ENCODE results near the gene LYZL6. TPM values are rescaled to one million over a fixed set of nuclear protein-coding genes. Genes with fewer than 3 reads are reported as not detected.
"Not testable (repeated sequence)": the region's sequence is repeated elsewhere in the genome, so short reads cannot be mapped to it uniquely, and the experiment has no call there.

The LYZL6 gene
- total RNA-seq, 1 experiment from 2014 or later = not detected

DNA sequence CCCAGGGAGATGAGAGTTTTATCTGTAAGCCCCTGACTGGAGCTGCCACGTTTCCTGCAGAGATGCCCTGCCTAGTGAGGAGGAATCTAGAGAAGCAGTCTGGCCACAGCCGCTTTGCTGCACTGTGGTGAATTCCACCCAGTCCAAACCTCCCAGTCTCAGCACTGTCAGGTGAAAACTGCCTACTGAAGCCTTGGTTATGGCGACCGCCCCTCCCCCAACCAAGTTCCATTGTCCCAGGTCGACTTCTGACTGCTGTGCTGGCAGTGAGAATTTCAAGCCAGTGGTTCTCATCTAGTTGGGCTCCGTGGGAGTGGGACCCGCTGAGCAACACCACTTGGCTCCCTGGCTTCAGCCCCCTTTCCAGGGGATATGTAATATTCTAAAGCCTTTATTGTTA lies 10.2 kb upstream of the LYZL6 start:
- in situ Hi-C loops (cut with HindIII; ENCODE audit: low pct_unique_long_range_greater_than_20kb, low sequenced_read_pairs) = no loop called here
- DNase-seq (ENCODE audit: low read depth) = no peak

DNA sequence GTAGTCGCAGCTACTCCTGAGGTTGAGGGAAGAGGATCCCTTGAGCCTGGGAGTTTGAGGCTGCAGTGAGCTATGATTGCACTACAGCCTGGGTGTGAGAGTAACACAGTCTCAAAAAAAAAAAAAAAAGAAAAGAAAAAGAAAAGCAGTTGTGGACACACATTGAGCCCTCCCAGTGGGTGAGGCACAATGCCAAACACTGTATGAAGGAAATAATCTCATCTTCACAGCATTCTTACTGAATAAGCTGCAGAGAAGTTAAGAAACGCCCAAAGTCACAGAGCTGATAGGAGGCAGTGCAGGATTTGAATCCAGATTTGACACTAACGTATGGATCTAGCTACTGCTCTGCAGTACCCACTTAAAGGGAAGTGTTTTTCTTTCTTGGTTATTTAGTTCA lies 5.9 kb upstream of the LYZL6 start:
- in situ Hi-C loops (cut with HindIII; ENCODE audit: low pct_unique_long_range_greater_than_20kb, low sequenced_read_pairs) = no loop called here
- no peak for DNase-seq (ENCODE audit: low read depth)

DNA sequence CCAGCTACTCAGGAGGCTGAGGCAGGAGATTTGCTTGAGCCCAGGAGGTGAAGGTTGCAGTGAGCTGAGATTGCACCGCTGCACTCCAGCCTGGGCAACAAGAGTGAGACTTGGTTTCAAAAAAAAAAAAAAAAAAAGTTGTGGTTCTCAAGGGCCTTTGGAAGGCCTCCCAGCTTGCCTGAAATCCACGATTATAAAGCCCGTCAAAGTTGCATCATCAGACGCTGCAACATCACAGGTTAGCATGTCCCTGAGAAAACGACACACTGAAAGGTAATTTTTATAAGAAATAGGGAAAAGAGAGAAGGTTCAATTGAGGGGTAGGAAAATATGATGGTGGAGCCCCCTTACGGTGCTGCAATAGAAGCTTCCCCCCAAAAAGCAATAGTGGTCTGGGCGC lies 4.6 kb upstream of the LYZL6 start:
- no peak for DNase-seq (ENCODE audit: low read depth)
- in situ Hi-C loops (cut with HindIII; ENCODE audit: low pct_unique_long_range_greater_than_20kb, low sequenced_read_pairs) = no loop called here

DNA sequence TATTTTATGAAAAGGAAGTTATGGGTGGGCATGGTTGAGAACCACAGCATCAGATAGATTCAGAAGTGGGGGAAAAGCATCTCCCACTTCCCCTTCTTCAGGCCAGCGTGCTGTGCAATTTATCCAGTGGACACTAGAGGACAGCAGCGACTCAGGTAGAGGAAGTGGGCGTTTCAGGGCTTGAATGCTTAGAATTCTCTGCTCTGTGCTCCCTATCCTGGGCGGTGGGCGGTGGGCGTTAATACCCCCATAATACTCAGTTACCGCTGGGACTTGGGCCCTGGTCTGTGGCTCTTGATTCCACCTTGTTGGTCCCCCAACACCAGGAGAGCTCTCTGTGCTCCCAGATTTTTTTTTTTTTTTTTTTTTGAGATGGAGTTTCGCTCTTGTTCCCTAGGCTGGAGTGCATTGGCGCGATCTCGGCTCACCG lies 3.7 kb upstream of the LYZL6 start:
- in situ Hi-C loops (cut with HindIII; ENCODE audit: low pct_unique_long_range_greater_than_20kb, low sequenced_read_pairs) = no loop called here
- DNase-seq (ENCODE audit: low read depth) = peak; percentile 68

DNA sequence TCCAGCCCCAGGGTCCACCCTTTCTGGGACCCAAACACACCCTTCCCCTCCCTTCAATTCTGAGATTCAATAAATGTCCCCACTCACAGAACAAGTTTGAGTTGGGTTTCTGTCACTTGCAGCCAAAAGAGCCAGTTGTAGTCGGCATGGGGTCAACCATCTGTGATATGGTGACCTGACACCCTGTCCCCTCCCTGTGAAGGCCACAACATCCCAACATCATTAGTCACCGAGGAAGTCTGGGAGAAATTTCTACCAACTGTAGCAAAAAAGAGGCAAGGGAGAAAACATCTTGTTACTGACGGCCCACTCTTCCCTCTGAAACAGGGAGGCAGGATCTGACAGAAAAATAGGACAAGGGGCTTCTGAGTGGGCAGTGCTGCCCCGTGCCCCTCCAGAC lies 638 bp upstream of the LYZL6 start:
- in situ Hi-C loops (cut with HindIII; ENCODE audit: low pct_unique_long_range_greater_than_20kb, low sequenced_read_pairs) = no loop called here
- no peak for DNase-seq (ENCODE audit: low read depth)

DNA sequence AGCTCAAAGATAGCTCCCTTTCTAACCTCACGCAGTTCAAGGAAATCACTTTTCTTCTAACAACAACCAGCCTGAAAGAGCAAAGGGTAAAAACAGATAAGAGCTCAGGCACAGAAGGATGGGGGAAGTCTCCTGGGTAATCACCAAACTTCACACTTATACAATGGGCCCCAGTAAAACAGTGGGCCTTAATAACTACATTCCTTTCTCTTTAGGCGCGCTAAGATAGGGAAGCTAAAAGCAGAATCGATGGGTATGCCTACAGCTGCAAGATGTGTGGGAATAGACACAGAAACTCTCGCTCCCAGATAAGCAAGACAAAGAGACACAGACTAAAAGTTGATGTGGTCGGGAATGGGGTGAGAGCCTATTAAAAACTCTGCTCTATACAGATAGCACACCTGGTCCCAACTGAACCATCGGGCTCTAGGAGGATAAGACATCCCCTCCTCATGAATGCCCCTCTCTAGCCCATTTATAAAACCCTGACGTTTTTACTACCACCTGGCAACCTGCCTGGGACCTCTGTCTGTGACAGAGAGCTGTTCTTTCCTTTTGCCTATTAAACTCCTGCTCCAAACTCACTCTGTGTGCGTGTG lies 826 bp downstream of the LYZL6 start:
- in situ Hi-C loops (cut with HindIII; ENCODE audit: low pct_unique_long_range_greater_than_20kb, low sequenced_read_pairs) = no loop called here
- DNase-seq (ENCODE audit: low read depth) = no peak

DNA sequence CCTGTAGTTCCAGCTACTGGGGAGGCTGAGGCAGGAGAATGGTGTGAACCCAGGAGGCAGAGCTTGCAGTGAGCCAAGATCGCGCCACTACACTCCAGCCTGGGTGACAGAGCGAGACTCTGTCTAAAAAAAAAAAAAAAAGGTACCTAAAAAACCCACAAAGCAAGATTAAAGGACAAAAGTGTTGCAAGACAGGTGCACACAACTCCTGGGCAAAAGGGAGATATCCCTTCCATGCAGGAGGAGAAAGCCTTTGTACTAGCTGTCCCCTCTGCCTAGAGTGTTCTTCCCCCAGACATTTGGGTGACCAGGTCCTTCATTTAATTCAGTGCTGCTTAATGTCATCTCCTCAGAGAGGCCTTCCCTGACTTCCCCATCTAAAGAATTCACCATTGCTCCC lies 5.0 kb downstream of the LYZL6 start:
- DNase-seq (ENCODE audit: low read depth); in situ Hi-C loops (cut with HindIII; ENCODE audit: low pct_unique_long_range_greater_than_20kb, low sequenced_read_pairs): not testable (repeated sequence)

DNA sequence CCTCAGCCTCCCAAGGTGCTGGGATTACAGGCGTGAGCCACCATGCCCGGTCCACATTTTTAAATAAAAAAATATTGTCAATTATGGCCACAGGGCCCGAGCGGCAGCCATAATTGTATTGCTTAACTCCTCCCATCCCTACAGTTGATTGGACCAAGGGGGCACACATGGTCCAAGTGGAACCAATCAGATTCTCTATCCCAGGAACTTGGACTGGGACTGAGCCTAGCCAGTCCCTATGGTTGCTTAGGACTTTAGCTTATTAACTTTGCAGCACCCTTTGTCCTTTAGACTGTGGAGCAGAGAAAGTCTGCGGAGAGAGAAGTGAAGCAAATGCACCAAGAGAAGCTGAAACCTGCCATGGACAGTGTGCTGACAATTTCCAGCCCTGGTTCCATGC lies 7.5 kb downstream of the LYZL6 start:
- in situ Hi-C loops (cut with HindIII; ENCODE audit: low pct_unique_long_range_greater_than_20kb, low sequenced_read_pairs) = no loop called here
- DNase-seq (ENCODE audit: low read depth) = no peak

DNA sequence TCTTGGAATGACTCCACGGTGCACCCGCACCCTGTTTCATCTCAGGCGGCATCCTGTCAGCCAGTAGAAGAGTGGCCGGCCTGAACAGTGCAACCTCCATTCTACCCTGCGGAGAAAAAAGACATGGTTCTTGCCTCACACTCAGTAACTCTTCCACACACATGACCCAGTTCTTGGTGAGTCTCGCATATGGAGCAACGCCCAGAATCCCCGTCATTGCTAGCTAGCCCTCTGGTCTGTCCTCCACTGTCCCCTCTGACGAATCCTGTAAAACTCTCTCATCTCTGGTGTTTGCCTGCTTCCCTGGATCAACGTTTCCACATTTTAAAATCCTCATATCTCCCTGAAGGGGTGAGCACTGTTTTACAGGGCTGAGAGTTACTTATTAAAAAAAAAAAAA lies 8.8 kb downstream of the LYZL6 start:
- in situ Hi-C loops (cut with HindIII; ENCODE audit: low pct_unique_long_range_greater_than_20kb, low sequenced_read_pairs) = no loop called here
- DNase-seq (ENCODE audit: low read depth) = no peak

DNA sequence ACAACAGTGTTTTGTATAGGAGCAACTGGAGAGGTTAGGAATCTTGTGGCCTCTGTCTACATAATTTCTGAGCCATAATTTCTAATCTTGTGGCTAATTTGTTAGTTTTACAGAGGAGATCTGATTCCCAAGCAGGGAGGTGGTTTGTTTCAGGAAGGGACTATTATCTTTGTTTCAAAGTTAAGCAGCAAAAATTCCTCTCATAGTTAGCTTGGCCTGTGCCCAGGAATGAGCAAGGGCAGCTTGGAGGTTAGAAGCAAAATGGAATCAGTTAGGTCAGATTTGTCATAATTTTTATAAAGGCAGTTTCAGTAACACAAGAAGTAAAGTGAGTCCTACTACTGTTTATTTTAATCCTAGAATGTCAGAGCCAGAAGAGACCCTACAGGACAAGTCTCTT lies 10.9 kb downstream of the LYZL6 start:
- in situ Hi-C loops (cut with HindIII; ENCODE audit: low pct_unique_long_range_greater_than_20kb, low sequenced_read_pairs) = no loop called here
- DNase-seq (ENCODE audit: low read depth) = no peak

DNA sequence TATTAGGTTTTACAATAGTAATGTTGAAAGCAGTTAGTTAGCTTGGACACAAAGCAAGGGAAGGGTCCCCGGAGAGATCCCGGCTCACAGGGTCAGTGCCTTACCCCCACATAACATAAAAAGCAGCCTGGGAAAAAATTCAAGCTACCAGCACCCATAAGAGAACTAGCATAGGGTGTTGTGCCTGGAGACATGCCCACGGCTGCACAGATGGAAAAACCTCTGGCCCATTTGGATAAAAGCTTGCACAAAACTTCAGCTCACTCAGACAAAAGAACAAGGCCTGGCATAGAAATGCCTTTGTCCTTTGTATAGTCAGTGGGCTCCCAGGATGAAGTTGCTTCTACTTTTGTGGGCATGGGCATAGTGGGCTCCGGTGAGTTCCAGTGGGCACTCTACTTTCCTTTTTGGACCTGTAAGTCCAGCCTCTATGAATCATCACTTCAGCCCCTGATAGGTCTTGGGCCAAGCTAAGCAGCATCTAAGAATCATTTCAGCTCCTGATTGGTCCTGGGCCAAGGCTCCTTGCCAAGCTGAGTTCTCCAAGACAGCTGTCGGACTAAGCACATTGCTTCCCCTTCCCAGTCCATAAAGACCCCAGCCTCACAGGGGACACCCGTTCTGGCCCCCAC lies 11.6 kb downstream of the LYZL6 start:
- in situ Hi-C loops (cut with HindIII; ENCODE audit: low pct_unique_long_range_greater_than_20kb, low sequenced_read_pairs) = no loop called here
- no peak for DNase-seq (ENCODE audit: low read depth)

DNA sequence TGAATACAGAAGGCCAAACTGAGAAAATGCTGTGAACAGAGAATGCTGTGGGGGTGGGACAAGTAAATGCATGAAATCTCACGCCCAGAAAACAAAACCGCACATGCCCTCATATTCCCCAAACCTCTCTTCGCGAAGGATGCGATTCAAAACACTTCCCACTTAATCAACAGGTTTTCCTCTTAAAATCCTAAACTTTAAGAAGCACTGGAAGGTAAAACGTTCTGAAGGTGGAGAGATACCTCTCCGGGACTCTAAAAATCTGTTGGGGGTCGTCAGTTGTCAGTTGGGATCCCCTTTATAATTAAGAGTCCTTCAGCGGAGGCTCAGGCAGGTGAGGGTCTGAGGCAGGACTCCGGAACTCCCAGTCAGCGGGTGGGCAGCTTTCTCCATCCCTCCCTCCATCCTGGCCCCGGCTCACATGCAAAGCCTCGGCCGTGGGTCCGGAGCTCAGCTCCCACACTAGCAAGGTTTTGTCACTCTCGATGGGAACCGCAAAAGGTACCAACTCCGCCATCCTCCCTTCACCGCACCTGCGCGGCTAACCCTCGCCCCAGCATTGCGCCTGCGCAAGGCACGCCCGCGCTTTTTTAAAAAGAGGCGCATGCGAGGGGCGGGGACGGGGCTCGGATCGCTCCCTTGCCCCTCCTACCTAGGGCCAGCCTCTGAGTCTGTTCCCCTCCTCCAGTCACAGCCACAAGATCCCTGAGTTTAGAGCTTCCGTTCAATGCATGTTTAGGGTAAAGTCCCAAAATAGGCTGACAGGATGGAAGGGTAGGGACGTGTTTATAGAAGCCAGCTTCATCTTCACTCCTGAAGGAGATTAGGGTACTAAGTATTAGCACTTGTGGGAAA lies 13.1 kb downstream of the LYZL6 start, which contains the start of gene RDM1:
Gene RDM1, minus strand, starts transcription at position 563 of the 855 bp plus-strand sequence. Its CDS starts 46 bp downstream, at position 517.
- peak; percentile 84 for DNase-seq (ENCODE audit: low read depth)
- in situ Hi-C loops (cut with HindIII; ENCODE audit: low pct_unique_long_range_greater_than_20kb, low sequenced_read_pairs) = no loop called here

DNA sequence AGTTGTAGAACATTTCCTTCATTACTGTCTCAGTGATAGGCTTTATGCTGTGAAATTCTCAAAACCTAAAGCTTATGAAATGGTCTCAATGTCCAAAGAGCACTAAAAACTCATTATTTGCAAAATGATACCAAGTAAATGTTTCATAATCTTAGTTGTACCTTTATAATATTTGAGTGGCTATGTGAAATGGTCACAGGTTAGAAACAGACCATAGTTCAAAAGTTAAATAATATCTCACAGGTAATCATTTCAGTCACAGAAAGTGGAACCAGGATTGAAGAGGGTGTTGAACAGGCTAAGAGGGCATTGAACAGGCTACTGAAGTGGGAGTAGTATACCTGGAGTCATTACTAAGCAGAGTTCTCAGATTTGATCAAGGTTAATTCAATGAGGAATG lies 15.8 kb downstream of the LYZL6 start:
- DNase-seq (ENCODE audit: low read depth) = no peak
- in situ Hi-C loops (cut with HindIII; ENCODE audit: low pct_unique_long_range_greater_than_20kb, low sequenced_read_pairs) = no loop called here

DNA sequence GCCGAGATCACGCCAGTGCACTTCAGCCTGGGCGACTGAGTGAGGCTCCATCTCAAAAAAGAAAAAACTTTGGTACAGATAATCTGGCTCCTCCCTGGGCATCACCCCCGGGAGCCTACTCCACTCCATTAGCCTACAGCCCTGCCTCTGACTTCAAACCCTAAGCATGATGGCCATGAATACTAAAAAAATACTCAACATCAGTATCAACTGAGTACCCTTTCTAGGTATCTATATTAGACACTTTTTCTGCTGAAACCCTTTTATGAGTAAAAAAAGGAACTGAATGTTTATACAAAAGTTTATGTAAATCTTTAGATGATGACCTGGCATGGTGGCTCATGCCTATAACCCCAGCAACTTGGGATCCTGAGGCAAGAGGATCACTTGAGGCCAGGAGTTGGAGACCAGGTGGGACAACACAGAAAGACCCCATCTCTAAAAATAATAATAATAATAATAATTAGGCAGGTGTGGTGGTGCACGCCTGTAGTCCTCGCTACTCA lies 19.9 kb downstream of the LYZL6 start:
- in situ Hi-C loops (cut with HindIII; ENCODE audit: low pct_unique_long_range_greater_than_20kb, low sequenced_read_pairs) = no loop called here

DNA sequence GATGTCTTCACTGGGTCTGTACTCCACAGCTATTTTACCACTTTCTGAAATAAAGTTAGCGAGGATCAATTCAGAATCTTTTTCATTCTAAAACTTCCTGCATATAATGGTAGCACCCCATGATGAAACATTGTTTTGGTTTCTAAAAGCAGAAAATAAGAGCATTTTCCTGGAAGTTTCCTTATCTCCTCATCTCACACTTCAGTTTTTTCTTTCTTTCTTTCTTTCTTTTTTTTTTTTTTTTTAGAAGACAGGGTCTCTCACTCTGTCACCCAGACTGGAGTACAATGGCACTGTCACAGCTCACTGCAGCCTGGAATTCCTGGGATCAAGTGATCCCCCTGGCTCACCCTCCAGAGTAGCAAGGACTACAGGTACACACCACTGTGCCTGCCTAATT lies 23.3 kb downstream of the LYZL6 start:
- in situ Hi-C loops (cut with HindIII; ENCODE audit: low pct_unique_long_range_greater_than_20kb, low sequenced_read_pairs) = no loop called here
- DNase-seq (ENCODE audit: low read depth) = no peak

More for the DNA sequence above, 19.9 kb downstream of the LYZL6 start:
- DNase-seq (ENCODE audit: low read depth) = no peak

DNA sequence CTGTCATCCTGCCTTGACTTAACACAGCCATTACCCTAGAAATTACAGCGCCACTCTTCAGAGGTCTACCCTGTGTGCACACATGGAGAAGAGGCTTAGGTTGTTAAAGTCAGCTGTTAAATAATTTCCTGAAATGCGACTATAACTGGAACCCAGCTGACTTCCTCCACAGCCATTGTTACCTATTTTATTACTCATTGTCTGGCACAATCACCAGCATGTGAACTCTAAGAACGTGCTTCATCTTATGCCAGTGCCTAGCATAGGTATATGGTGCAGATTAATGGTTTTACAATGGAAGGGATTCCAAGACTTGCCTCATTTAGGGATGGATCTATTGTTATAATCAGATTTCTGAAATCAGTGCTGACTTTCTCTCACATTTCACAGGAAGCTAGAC lies 24.8 kb downstream of the LYZL6 start:
- no peak for DNase-seq (ENCODE audit: low read depth)
- in situ Hi-C loops (cut with HindIII; ENCODE audit: low pct_unique_long_range_greater_than_20kb, low sequenced_read_pairs) = no loop called here

DNA sequence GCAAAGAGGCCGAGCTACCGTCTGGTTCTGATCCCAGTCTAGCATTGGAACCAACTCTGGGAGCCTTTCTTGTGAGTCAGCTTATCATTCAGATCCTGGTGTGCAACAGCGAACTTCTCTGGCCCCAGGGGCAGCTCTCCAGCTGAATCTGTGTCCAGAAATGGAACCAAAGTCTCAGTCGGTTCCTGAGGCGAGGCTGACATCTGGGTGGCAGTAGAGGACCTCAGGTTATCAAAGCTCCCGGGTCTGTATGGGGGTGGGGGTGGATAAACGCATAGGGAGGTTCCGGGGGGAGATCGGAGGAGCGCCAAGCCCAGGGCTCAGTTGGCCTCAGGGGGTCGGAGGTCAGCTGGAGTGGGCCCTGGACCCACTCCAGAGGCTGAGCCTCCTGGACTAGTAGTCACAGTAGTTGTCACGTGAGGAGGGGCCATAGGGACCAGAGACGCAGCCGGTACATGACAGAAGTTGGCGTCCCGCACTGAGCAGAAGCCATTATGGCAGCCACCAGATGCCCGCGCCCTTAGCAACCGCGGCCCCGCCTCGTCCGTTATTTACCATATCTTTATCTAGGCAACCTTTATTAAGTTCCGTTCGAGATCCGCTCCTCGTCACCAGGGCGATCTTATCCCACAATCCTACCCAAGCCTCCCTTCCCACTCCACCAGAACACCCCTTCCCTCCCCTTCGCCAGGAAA lies 25.8 kb downstream of the LYZL6 start:
- in situ Hi-C loops (cut with HindIII; ENCODE audit: low pct_unique_long_range_greater_than_20kb, low sequenced_read_pairs) = no loop called here
- DNase-seq (ENCODE audit: low read depth) = no peak

DNA sequence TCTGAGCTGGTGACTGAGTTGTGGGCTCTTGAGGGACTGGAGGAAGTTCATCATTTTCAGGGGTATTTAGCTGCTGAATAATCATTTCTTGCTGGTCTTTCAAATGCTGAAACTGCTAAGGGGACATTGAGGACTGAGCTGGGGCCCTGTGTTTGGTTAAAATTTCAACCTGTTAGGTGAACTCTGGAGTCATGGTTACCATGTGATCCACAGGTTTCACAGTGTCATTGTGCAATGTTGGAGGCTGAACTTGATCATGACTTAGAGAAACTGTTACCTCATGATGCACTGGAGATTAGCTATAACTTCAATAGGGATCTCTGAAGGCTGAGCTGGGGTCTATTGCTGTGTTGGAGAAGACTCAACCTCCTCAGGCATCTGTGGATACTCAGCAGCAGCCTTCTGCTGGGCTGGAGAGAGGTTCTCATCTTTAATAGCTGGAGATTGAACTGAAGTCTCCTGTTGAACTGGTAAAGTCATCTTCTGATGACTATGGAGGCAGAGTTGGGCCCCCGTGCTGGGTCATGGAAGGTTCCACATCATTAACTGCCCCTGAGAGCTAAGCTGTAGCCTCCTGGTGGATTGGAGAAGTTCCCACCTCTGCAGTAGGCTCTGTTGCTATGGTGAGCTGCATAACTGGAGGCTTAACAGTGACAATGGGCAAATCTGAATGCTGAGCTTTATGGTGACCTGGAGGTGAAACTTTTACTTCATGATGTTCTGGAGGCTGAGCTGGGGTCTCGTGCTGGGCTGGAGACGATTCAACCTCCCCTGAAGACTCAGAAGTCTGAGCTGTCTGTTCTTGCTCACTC lies 28.2 kb downstream of the LYZL6 start:
- in situ Hi-C loops (cut with HindIII; ENCODE audit: low pct_unique_long_range_greater_than_20kb, low sequenced_read_pairs) = no loop called here
- no peak for DNase-seq (ENCODE audit: low read depth)
